GM21526 (cell line): Measurements from ENCODE around the gene LPGAT1.
"Not testable (repeated sequence)": the region's sequence is repeated elsewhere in the genome, so short reads cannot be mapped to it uniquely, and the experiment has no call there.

ENCODE experiments used
- ATAC-seq: cut with Tn5 transposase; IDR thresholded peaks from one replicate; pipeline ENCODE4 v1.9.1; 2021; ENCODE audit warnings: moderate library complexity; ENCODE audit not compliant: unreplicated experiment, low FRiP score

Gene LPGAT1

DNA sequence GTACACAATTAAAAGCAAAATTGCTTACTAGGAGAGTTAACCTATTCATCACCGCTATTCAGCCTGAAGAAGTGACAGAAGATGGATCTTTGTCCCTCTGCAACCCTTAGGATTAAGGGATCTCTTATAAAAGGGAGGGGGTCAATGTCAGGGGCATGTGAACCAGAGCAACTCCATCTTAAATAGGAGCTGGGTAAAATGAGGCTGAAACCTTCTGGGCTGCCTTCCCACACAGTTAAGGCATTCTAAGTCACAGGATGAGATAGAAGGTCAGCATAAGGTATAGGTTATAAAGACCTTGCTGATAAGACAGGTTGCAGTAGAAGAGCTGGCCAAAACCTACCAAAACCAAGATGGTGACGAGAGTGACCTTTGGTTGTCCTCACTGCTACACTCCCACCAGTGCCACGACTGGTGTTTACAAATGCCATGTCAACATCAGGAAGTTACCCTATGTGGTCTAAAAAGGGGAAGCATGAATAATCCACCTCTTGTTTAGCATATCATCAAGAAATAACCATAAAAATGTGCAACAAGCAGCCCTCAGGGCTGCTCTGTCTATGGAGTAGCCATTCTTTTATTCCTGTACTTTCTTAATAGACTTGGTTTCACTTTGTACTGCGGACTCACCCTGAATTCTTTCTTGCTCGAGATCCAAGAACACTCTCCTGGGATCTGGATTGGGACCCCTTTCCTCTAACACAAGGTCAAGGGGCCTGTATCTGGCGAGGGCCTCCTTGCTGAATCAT lies 119.8 kb downstream of the LPGAT1 start:
- no peak for ATAC-seq

GRCh38 chr1:211708926-211709325 lies 121.6 kb downstream of the LPGAT1 start:
- ATAC-seq, result no peak

DNA sequence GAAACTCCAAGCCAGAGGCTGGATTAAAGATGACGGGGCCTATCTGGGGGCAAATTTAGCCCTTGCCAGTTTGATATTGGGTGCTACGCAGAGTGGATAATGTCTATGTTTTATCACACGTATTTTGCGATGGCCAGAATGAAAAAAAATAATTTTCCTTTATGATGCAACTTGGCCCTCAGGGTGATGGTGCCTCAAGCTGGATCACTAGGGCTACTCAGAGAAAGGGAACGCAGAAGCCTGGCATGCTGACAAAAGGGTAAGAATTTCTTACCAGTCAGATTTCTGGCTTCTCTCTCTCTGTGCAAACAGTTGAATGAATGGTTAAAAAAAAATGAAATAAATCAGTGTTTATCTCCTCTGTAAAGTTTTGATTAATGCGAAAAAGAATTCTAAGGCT lies 122.6 kb downstream of the LPGAT1 start:
- ATAC-seq, result no peak

- no peak for ATAC-seq
These were observed 125.0 kb downstream of the LPGAT1 start for GRCh38 chr1:211705467-211706091.

DNA sequence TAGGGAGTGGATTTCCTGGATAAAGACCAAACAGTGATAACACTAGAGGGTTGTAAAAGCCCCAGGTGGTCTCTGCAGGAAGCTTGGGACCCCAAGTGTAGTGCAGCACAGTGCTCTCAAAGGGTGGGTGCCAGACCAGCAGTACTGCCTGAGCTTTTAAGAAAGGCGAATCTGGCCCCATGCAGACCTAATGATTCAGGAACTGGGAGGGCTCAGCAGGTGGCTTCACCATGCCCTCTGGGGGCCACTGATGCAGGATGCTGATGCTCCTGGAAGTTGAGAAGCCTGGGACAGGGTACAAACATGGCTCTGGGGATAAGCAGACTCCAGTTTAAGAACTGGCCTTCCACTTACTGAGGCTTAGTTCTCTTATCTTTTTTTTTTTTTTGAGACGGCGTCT lies 126.0 kb downstream of the LPGAT1 start:
- no peak for ATAC-seq

DNA sequence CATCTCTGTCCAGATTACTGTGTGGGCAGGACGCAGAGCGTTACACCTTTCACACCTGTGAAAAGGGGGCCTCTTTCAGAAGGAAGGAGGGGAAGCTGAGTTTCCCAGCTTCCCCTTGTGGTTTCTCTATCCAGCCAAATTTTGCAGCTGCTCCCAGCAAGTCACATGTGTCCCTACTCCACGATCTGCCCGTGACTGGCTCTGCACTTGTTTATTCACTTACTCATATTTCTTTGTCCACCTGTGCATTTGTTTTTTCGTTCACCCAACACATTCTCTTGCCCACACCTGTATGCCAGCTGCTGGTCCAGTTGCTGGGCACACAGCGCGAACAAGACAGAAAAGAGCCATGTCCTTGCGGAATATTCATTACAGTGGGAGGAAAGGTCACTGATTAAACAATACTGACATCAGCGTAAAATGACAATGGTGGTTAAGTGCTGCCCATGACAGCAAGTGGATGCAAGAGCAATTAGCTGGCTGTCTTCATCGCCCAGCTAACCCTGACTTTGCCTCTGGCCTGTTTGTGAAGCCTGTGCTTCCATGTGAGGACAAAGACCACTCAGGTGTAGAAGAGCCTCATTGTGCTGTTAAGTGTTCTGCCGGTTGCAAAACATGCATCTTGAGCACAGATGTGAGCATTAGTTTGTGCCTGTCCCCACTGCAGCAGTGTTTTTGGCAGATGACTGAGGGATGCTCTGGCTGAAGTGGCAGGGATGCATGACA lies 126.6 kb downstream of the LPGAT1 start:
- no peak for ATAC-seq

DNA sequence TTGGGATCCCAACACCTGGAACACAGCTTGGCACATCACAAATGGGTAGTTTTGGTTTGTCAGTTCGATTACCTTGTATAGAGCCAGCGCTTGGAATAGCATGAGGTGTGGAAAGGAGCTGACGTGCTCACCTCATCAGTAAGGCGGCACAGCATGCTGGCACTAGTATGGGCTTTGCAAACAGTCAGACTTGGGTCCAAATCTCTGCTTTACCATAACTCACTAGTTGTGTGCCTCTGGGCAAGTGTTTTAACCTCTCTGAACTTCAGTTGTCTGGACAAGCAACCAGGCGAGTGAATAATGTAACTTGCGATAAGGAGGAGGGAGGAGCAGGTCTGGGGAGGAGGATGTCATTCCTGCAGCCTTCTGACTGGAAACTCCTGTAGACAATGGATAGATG lies 128.8 kb downstream of the LPGAT1 start:
- ATAC-seq, result no peak

DNA sequence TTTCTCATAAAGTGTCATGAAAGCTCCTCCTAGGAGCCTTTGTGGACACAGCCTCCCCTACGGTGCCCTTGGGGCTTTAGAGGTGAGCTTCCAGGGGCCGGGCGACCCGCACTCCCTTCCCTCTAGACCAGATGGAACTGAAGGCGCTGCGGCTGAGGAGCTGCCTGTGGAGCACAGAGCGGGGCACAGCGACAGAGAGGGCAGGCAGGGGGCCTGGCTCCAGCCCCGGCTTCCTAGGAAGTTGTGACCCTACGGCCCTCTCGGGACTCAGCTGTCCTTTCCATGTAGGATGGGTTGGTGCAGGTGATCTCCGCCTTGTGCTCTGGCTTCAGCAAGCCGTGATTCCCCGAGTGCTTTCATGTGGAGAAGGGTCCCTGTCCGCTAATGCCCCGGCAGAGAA lies 131.5 kb downstream of the LPGAT1 start:
- no peak for ATAC-seq

- peak; percentile 48 for ATAC-seq
These were observed 132.2 kb downstream of the LPGAT1 start for GRCh38 chr1:211698161-211699026.

GRCh38 chr1:211697356-211697755 lies 133.2 kb downstream of the LPGAT1 start:
- ATAC-seq, result peak; percentile 68

- ATAC-seq, result peak; percentile 54
These were observed 135.3 kb downstream of the LPGAT1 start for GRCh38 chr1:211695135-211695816.

DNA sequence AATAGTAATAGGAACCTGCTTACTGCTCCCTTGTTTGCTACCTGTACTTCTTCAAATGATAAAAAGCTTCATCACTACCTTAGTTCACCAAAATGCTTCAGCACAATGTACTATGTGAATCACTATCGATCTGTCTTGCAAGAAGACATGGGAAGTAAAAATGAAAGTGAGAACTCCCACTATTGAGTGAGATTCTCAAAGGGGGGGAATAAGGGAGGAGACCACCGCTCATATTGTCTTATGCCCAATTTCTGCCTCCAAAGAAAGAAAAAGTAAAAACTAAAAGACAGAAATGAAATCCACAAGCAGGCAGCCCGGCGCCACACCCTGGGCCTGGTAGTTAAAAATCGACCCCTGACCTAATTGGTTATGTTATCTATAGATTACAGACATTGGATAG lies 136.7 kb downstream of the LPGAT1 start:
- ATAC-seq, result not testable (repeated sequence)
